GM12878 (cell line): ENCODE results near the gene FADD. TPM values are rescaled to one million over a fixed set of nuclear protein-coding genes. Genes with fewer than 3 reads are reported as not detected.

ENCODE experiments used
- ATAC-seq: fragments of 200-7000 bp; cut with Tn5 transposase; 3 replicates; pipeline ENCODE4 v1.9.1; 2020; ENCODE audit warnings: mild to moderate bottlenecking, moderate library complexity
- BruUV-seq: library from RNA; stranded (reverse); fragments of 400-500 nt; replicated peaks from 2 replicates; lab custom pipeline; 2021; lab: Mats Ljungman, UMichigan
- CTCF ChIA-PET: fragments of 300-600 bp; sonication (Branson Sonifier 250); formaldehyde crosslinking; extraction: SDS; loops from one replicate; lab custom pipeline; 2021; ENCODE audit warnings: inconsistent platforms; lab: Yijun Ruan, JAX
- POLR2A ChIA-PET: fragments of 350-600 bp; formaldehyde crosslinking; extraction: SDS; loops from one replicate; lab custom pipeline; 2021; ENCODE audit warnings: inconsistent platforms; lab: Charles Lee
- RAD21 ChIA-PET: fragments of 300-600 bp; sonication (Branson Sonifier 250); formaldehyde crosslinking; loops from one replicate; lab custom pipeline; 2023; ENCODE audit warnings: antibody characterized with exemption; ENCODE audit not compliant: unreplicated experiment; lab: Charles Lee
- SMC1A ChIA-PET: fragments of 300-600 bp; sonication (Branson Sonifier 250); formaldehyde crosslinking; loops from one replicate; lab custom pipeline; 2023; ENCODE audit not compliant: unreplicated experiment, uncharacterized antibody; lab: Charles Lee
- DNase-seq: peaks from one replicate; pipeline ENCODE4 v3.0.0-alpha.2; 2011; ENCODE audit warnings: low read depth, low spot score
- FAIRE-seq: peaks from 3 replicates; lab custom pipeline; 2011; peaks lifted over from hg19 to GRCh38; lab: Jason Lieb, UNC
- H2AFZ ChIP-seq: 2 replicates; pipeline ENCODE4 v1.6.0; 2011; ENCODE audit warnings: low read depth, low read length, control low read depth; ENCODE audit not compliant: control insufficient read depth
- H3K27ac ChIP-seq: 2 replicates; pipeline ENCODE4 v1.5.1; 2011; ENCODE audit warnings: control low read depth; ENCODE audit not compliant: control insufficient read depth, insufficient read depth
- H3K27me3 ChIP-seq, 2 experiments: replicated peaks in 1 of 2; 2 replicates each; pipeline versions ENCODE4 v1.6.0 to v1.6.1; 2011; ENCODE audit warnings: low read length in 1 of 2; ENCODE audit not compliant: control insufficient read depth in 2 of 2, insufficient read depth in 2 of 2
- H3K36me3 ChIP-seq, 2 experiments: 2 replicates each; pipeline ENCODE4 v1.5.1; 2011; ENCODE audit warnings: low read length in 1 of 2; ENCODE audit not compliant: control insufficient read depth in 2 of 2, insufficient read depth in 2 of 2
- H3K4me1 ChIP-seq: 2 replicates; pipeline ENCODE4 v1.6.1; 2011; ENCODE audit warnings: mild to moderate bottlenecking, low read length, moderate library complexity, mixed read lengths; ENCODE audit not compliant: control insufficient read depth, insufficient read depth
- H3K4me2 ChIP-seq: 2 replicates; pipeline ENCODE4 v1.6.0; 2011; ENCODE audit warnings: control low read depth; ENCODE audit not compliant: control insufficient read depth, insufficient read depth
- H3K4me3 ChIP-seq: fragments of 200-600 bp; sonication (generic); 2 replicates; pipeline ENCODE4 v1.5.1; 2016
- H3K79me2 ChIP-seq: 2 replicates; pipeline ENCODE4 v1.6.0; 2011; ENCODE audit warnings: low read length; ENCODE audit not compliant: control insufficient read depth, insufficient read depth
- H3K9ac ChIP-seq: 2 replicates; pipeline ENCODE4 v1.8.0; 2011; ENCODE audit warnings: low read length, control low read depth, mixed read lengths; ENCODE audit not compliant: control insufficient read depth, insufficient read depth
- H3K9me3 ChIP-seq: replicated peaks from 3 replicates; pipeline ENCODE4 v1.5.1; 2011; ENCODE audit warnings: mild to moderate bottlenecking, low read length; ENCODE audit not compliant: control insufficient read depth, insufficient read depth
- H4K20me1 ChIP-seq: 2 replicates; pipeline ENCODE4 v1.6.0; 2011; ENCODE audit not compliant: control insufficient read depth, insufficient read depth
- CREB1 ChIP-seq: IDR thresholded peaks from 2 replicates; pipeline ENCODE4 v1.6.1; 2012; ENCODE audit warnings: low read depth, mild to moderate bottlenecking, inconsistent platforms
- EP300 ChIP-seq, 2 experiments: fragments of 150-350 bp in 1 of 2; IDR thresholded peaks; 2 replicates each; pipeline ENCODE4 v1.6.1; 2011 to 2012; ENCODE audit warnings: low read depth in 2 of 2, low read length in 2 of 2, borderline replicate concordance in 1 of 2, improper control_type of control experiment in 1 of 2, inconsistent platforms in 1 of 2; ENCODE audit not compliant: control insufficient read depth in 1 of 2
- FOXM1 ChIP-seq: IDR thresholded peaks from 2 replicates; pipeline ENCODE4 v1.6.1; 2012; ENCODE audit warnings: low read depth, mild to moderate bottlenecking, inconsistent platforms, low read length, moderate library complexity
- IKZF2 ChIP-seq, 2 experiments: fragments of 450-650 bp; IDR thresholded peaks; 2 replicates each; pipeline ENCODE4 v1.6.1; 2017; ENCODE audit warnings: mild to moderate bottlenecking in 2 of 2, moderate library complexity in 2 of 2
- JUND ChIP-seq: IDR thresholded peaks from 2 replicates; pipeline ENCODE4 v1.6.1; 2012; ENCODE audit warnings: low read depth, mild to moderate bottlenecking, low read length, improper control_type of control experiment, moderate library complexity
- LARP7 ChIP-seq: fragments of 450-650 bp; IDR thresholded peaks from 2 replicates; pipeline ENCODE4 v1.6.1; 2017; ENCODE audit warnings: mild to moderate bottlenecking
- MTA2 ChIP-seq: fragments of 450-650 bp; IDR thresholded peaks from 2 replicates; pipeline ENCODE4 v1.6.1; 2016; ENCODE audit warnings: low read depth, mild to moderate bottlenecking, moderate library complexity
- SPI1 ChIP-seq: IDR thresholded peaks from 2 replicates; pipeline ENCODE4 v1.6.1; 2011; ENCODE audit warnings: low read depth, mild to moderate bottlenecking, low read length, moderate library complexity, borderline replicate concordance; ENCODE audit not compliant: insufficient read depth
- TAF1 ChIP-seq: IDR thresholded peaks from 2 replicates; pipeline ENCODE4 v1.6.1; 2011; ENCODE audit warnings: mild to moderate bottlenecking, low read depth, low read length, borderline replicate concordance
- TCF7 ChIP-seq: IDR thresholded peaks from 2 replicates; pipeline ENCODE4 v1.6.1; 2014; ENCODE audit warnings: antibody characterized with exemption, borderline replicate concordance
- ZNF274 ChIP-seq: IDR thresholded peaks from one replicate; pipeline ENCODE4 v1.8.0; 2011; ENCODE audit not compliant: insufficient read length, insufficient read depth
- WGBS: methylation state at CpG from one replicate; pipeline ENCODE4 v1.1.6; 2016; ENCODE audit warnings: low lambda C conversion rate; ENCODE audit not compliant: insufficient replicate concordance, insufficient coverage; ENCODE audit errors: missing lambda C conversion rate; 5-methylcytosine and 5-hydroxymethylcytosine counted together
- in situ Hi-C: fragments of 300-500 bp; cut with MboI; formaldehyde crosslinking; loops from 9 replicates; pipeline ENCODE4 v1.14.3; 2018; ENCODE audit warnings: mixed read lengths
- intact Hi-C: fragments of 100-400 bp; cut with micrococcal nuclease; formaldehyde crosslinking; loops from one replicate; pipeline ENCODE4 v1.14.2; 2022; ENCODE audit not compliant: unreplicated experiment
- polyA plus RNA-seq, 11 experiments: library from polyadenylated mRNA; depleted of rRNA in 4 of 11; unstranded in 6 of 11; stranded (reverse) in 5 of 11; fragments of >200 nt; fragmentation: Nextera tagmentation in 4 of 11; fragmentation: Illumina TruSeq in 1 of 11; extraction: Ambion mirVana in 4 of 11; extraction: Trizol in 1 of 11; gene quantifications; 1 replicate in 1 of 11; 2 replicates in 10 of 11; pipeline versions ENCODE4 v1.2.1 to v1.2.3, GENCODE V29; 2011 to 2016; ENCODE audit warnings: inconsistent platforms in 2 of 11, missing spikeins in 2 of 11, low read depth in 1 of 11
- total RNA-seq, 4 experiments: library from RNA; depleted of rRNA in 3 of 4; stranded (reverse); fragments of >200 nt in 3 of 4; fragmentation: Illumina TruSeq in 1 of 4; extraction: Trizol in 1 of 4; gene quantifications; 2 replicates each; pipeline versions ENCODE4 v1.2.1 to v1.2.3, GENCODE V29; 2013 to 2021
- TF ChIP-seq, protein P1 (sequence below): fragments of 450-650 bp; IDR thresholded peaks from 2 replicates; pipeline ENCODE4 v1.6.1; 2017; ENCODE audit warnings: borderline replicate concordance
- TF ChIP-seq, protein P2 (sequence below): IDR thresholded peaks from 2 replicates; pipeline ENCODE4 v1.6.1; 2012; ENCODE audit warnings: low read depth, low read length, improper control_type of control experiment
- TF ChIP-seq, protein P3 (sequence below): fragments of 450-650 bp; IDR thresholded peaks from 2 replicates; pipeline ENCODE4 v1.6.1; 2017; ENCODE audit warnings: low read depth, mild to moderate bottlenecking, moderate library complexity
- TF ChIP-seq, protein P4 (sequence below): fragments of 450-650 bp; IDR thresholded peaks from 2 replicates; pipeline ENCODE4 v1.6.1; 2016; ENCODE audit warnings: mild to moderate bottlenecking, moderate library complexity, borderline replicate concordance

FADD gene
- total and polyA plus RNA-seq, 10 of the 15 experiments (the other 5 are each of a cell fraction or from before 2014, with no cell fraction given): 0.32 to 38.7 (median 21.8) TPM

DNA sequence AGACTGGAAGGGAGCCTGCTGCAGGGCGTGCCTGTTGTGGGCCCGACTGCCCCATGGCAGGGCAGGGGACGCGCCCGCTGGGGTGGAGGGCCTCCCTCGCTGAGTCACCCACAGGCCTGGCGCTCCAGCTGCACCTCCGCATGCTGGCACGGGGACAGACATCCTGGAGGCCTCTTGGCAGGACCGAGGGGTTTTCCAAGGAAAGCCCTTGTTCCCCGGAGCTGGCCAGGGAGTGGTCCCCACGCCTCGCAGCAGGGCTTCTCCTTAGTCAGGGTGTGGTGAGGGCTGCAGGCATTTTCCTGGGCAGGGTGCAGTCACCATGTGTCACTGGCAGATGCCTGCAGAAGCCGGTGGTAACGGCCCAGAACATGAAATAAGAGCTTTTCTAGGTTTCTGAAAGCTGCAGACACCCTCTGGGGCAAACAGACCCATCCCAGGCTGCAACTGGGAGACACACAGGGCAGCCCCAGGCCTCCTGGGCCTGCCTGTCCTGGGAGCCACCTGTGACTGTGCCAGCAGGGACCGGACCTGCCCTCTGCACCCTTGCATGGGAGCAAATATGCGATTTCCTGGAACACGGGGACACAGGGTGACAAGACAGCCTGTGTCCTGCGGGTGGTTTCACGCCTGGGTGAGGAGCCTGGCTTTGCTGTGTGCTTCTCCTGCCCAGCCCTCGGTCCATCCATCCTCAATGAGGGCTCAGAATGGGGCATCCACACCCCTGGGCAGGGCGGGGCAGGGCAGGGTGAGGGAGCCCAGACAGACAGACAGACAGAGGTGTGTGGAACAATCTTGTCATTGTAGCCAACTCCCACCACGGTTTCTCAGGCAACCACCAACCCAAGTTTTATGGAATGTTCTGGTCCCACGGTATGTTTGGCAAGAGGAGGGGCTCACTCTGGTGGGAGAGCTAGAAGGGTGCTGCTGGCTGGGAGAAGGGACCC, 43.2 kb upstream of the FADD start:
- in situ Hi-C loops: no loop called here
- SMC1A ChIA-PET: no interaction called here
- Histone ChIP-seq H2AFZ (no peak overlapping the region), H3K9me3 (no peaks in the 10 kb centered on the region), H3K4me1 (no peaks in the 10 kb centered on the region), H3K4me3 (no peak overlapping the region), H3K9ac (no peak overlapping the region), H3K27ac (no peak overlapping the region), H3K27me3 (no peaks in the 10 kb centered on the region), H4K20me1 (no peaks in the 10 kb centered on the region), H3K79me2 (no peaks in the 10 kb centered on the region), H3K4me2 (no peak overlapping the region), H3K36me3 (no peaks in the 10 kb centered on the region)
- RAD21 ChIA-PET: no interaction called here
- intact Hi-C loops: no loop called here
- FAIRE-seq (no peak), ATAC-seq (no peak), DNase-seq (no peak)
- CTCF ChIA-PET: no interaction called here
- 17% methylated on average over 19 of the region's 24 CpGs for WGBS
- POLR2A ChIA-PET: no interaction called here
- BruUV-seq: no TSS peak
- TF ChIP-seq, protein P1, sequence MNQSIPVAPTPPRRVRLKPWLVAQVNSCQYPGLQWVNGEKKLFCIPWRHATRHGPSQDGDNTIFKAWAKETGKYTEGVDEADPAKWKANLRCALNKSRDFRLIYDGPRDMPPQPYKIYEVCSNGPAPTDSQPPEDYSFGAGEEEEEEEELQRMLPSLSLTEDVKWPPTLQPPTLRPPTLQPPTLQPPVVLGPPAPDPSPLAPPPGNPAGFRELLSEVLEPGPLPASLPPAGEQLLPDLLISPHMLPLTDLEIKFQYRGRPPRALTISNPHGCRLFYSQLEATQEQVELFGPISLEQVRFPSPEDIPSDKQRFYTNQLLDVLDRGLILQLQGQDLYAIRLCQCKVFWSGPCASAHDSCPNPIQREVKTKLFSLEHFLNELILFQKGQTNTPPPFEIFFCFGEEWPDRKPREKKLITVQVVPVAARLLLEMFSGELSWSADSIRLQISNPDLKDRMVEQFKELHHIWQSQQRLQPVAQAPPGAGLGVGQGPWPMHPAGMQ: no peak
- TF ChIP-seq FOXM1 (no peak), TCF7 (no peak), CREB1 (no peak), EP300 (IDR thresholded peaks at IDR 0.05; ENCODE audit: borderline replicate concordance in 1 of 2, control insufficient read depth in 1 of 2, low read depth in 2 of 2, low read length in 2 of 2) (no peak), IKZF2 (IDR thresholded peaks at IDR 0.05) (no peak), JUND (no peak), SPI1 (no peak), TAF1 (no peak), ZNF274 (no peak), LARP7 (no peak), MTA2 (no peak)
- TF ChIP-seq, protein P2, sequence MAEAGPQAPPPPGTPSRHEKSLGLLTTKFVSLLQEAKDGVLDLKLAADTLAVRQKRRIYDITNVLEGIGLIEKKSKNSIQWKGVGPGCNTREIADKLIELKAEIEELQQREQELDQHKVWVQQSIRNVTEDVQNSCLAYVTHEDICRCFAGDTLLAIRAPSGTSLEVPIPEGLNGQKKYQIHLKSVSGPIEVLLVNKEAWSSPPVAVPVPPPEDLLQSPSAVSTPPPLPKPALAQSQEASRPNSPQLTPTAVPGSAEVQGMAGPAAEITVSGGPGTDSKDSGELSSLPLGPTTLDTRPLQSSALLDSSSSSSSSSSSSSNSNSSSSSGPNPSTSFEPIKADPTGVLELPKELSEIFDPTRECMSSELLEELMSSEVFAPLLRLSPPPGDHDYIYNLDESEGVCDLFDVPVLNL: no peak
- TF ChIP-seq, protein P3, sequence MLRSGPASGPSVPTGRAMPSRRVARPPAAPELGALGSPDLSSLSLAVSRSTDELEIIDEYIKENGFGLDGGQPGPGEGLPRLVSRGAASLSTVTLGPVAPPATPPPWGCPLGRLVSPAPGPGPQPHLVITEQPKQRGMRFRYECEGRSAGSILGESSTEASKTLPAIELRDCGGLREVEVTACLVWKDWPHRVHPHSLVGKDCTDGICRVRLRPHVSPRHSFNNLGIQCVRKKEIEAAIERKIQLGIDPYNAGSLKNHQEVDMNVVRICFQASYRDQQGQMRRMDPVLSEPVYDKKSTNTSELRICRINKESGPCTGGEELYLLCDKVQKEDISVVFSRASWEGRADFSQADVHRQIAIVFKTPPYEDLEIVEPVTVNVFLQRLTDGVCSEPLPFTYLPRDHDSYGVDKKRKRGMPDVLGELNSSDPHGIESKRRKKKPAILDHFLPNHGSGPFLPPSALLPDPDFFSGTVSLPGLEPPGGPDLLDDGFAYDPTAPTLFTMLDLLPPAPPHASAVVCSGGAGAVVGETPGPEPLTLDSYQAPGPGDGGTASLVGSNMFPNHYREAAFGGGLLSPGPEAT: no peak
- TF ChIP-seq, protein P4, sequence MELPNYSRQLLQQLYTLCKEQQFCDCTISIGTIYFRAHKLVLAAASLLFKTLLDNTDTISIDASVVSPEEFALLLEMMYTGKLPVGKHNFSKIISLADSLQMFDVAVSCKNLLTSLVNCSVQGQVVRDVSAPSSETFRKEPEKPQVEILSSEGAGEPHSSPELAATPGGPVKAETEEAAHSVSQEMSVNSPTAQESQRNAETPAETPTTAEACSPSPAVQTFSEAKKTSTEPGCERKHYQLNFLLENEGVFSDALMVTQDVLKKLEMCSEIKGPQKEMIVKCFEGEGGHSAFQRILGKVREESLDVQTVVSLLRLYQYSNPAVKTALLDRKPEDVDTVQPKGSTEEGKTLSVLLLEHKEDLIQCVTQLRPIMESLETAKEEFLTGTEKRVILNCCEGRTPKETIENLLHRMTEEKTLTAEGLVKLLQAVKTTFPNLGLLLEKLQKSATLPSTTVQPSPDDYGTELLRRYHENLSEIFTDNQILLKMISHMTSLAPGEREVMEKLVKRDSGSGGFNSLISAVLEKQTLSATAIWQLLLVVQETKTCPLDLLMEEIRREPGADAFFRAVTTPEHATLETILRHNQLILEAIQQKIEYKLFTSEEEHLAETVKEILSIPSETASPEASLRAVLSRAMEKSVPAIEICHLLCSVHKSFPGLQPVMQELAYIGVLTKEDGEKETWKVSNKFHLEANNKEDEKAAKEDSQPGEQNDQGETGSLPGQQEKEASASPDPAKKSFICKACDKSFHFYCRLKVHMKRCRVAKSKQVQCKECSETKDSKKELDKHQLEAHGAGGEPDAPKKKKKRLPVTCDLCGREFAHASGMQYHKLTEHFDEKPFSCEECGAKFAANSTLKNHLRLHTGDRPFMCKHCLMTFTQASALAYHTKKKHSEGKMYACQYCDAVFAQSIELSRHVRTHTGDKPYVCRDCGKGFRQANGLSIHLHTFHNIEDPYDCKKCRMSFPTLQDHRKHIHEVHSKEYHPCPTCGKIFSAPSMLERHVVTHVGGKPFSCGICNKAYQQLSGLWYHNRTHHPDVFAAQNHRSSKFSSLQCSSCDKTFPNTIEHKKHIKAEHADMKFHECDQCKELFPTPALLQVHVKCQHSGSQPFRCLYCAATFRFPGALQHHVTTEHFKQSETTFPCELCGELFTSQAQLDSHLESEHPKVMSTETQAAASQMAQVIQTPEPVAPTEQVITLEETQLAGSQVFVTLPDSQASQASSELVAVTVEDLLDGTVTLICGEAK: no peak
